ENCODE measurements around the gene VSIG10L.

DNA sequence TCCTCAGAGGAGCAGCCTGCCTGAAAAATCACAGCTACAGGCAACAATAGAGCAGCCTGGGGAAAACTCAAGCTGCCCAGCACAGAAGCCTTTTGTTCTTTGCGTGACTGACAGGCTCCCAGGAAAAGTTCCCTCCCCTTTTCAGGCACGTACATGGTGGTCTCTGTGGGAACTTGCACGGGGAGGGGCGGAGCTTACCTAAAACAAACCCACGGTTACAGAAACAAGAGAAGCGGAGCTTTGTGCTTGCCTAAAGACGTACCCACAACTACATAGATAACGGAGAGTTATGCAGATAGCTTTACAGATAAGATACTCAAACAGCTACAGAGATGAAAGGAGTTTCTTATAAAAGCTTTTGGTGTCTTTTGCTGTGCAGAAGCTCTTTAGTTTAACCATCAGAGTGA, 12.8 kb upstream of the VSIG10L start:
- TF ChIP-seq, protein P1, sequence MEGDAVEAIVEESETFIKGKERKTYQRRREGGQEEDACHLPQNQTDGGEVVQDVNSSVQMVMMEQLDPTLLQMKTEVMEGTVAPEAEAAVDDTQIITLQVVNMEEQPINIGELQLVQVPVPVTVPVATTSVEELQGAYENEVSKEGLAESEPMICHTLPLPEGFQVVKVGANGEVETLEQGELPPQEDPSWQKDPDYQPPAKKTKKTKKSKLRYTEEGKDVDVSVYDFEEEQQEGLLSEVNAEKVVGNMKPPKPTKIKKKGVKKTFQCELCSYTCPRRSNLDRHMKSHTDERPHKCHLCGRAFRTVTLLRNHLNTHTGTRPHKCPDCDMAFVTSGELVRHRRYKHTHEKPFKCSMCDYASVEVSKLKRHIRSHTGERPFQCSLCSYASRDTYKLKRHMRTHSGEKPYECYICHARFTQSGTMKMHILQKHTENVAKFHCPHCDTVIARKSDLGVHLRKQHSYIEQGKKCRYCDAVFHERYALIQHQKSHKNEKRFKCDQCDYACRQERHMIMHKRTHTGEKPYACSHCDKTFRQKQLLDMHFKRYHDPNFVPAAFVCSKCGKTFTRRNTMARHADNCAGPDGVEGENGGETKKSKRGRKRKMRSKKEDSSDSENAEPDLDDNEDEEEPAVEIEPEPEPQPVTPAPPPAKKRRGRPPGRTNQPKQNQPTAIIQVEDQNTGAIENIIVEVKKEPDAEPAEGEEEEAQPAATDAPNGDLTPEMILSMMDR (IDR thresholded peaks at IDR 0.05; ENCODE audit: low read length), result no peak
- no peak for TF ChIP-seq EZH2 (IDR thresholded peaks at IDR 0.05; ENCODE audit: borderline replicate concordance, low read length)

Measured in OCI-LY1 (cell line).